Astrocyte of the spinal cord (primary cell): ENCODE data around the gene KLHL29.
A peak's percentile ranks its signal among the peaks of the same experiment; 100 is the strongest.

Experiments
- DNase-seq: peaks from one replicate; pipeline ENCODE4 v3.0.0; 2011; ENCODE audit warnings: low read depth, low spot score
- H3K4me3 ChIP-seq: 2 replicates; pipeline ENCODE4 v1.5.1; 2011; ENCODE audit warnings: low read depth, mild to moderate bottlenecking, low read length, moderate library complexity
- CTCF ChIP-seq: IDR thresholded peaks from 2 replicates; pipeline ENCODE4 v1.5.1; 2012; ENCODE audit warnings: low read depth, mild to moderate bottlenecking, low read length, inconsistent platforms
- in situ Hi-C: cut with HindIII; loops from 2 replicates; pipeline ENCODE4 v1.10.0; 2017; ENCODE audit warnings: low sequenced_read_pairs

The KLHL29 gene

GRCh38 chr2:23452853-23453420 is 68.0 kb downstream of the KLHL29 start:
- H3K4me3 ChIP-seq = no peak overlapping the region
- in situ Hi-C loops = no loop called here
- no peak for TF ChIP-seq CTCF
- DNase-seq = peak; percentile 71

GRCh38 chr2:23453432-23453831 is 68.5 kb downstream of the KLHL29 start:
- DNase-seq = no peak
- in situ Hi-C loops = no loop called here
- TF ChIP-seq CTCF = no peak
- H3K4me3 ChIP-seq = no peak overlapping the region

- in situ Hi-C loops = no loop called here
Observed at GRCh38 chr2:23453836-23454460, 69.0 kb downstream of the KLHL29 start.

GRCh38 chr2:23454501-23455120 is 69.6 kb downstream of the KLHL29 start:
- in situ Hi-C loops = no loop called here
- DNase-seq = no peak
- H3K4me3 ChIP-seq = no peak overlapping the region
- TF ChIP-seq CTCF = no peak

More at GRCh38 chr2:23453836-23454460, 69.0 kb downstream of the KLHL29 start:
- no peak for TF ChIP-seq CTCF
- no peak for DNase-seq
- H3K4me3 ChIP-seq = no peak overlapping the region

GRCh38 chr2:23456396-23456795 is 71.4 kb downstream of the KLHL29 start:
- no peak overlapping the region for H3K4me3 ChIP-seq
- in situ Hi-C loops = no loop called here
- no peak for TF ChIP-seq CTCF
- DNase-seq = no peak

- in situ Hi-C loops = no loop called here
- H3K4me3 ChIP-seq = no peak overlapping the region
- no peak for TF ChIP-seq CTCF
- DNase-seq = no peak
Observed at GRCh38 chr2:23456881-23457760, 72.1 kb downstream of the KLHL29 start.
